ENCODE results near the gene ZNF772.

GRCh38 chr19:57421037-57421436 is 56.3 kb downstream of the ZNF772 start:
- no peak for TF ChIP-seq POLR2AphosphoS5 (IDR thresholded peaks at IDR 0.05; ENCODE audit: low read depth, low read length)
- TF ChIP-seq CTCF (IDR thresholded peaks at IDR 0.05): no peak
- TF ChIP-seq, protein P1, sequence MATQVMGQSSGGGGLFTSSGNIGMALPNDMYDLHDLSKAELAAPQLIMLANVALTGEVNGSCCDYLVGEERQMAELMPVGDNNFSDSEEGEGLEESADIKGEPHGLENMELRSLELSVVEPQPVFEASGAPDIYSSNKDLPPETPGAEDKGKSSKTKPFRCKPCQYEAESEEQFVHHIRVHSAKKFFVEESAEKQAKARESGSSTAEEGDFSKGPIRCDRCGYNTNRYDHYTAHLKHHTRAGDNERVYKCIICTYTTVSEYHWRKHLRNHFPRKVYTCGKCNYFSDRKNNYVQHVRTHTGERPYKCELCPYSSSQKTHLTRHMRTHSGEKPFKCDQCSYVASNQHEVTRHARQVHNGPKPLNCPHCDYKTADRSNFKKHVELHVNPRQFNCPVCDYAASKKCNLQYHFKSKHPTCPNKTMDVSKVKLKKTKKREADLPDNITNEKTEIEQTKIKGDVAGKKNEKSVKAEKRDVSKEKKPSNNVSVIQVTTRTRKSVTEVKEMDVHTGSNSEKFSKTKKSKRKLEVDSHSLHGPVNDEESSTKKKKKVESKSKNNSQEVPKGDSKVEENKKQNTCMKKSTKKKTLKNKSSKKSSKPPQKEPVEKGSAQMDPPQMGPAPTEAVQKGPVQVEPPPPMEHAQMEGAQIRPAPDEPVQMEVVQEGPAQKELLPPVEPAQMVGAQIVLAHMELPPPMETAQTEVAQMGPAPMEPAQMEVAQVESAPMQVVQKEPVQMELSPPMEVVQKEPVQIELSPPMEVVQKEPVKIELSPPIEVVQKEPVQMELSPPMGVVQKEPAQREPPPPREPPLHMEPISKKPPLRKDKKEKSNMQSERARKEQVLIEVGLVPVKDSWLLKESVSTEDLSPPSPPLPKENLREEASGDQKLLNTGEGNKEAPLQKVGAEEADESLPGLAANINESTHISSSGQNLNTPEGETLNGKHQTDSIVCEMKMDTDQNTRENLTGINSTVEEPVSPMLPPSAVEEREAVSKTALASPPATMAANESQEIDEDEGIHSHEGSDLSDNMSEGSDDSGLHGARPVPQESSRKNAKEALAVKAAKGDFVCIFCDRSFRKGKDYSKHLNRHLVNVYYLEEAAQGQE (IDR thresholded peaks at IDR 0.05; ENCODE audit: insufficient read depth in 1 of 2, low read depth in 2 of 2, low read length in 1 of 2): no peak

All from Panc1 (cell line).